Uterus (tissue), 2 donors: ENCODE results near the gene BRICD5.

Experiments used
- POLR2A ChIP-seq, 2 donors: fragments of 450-650 bp; IDR thresholded peaks; one replicate each; pipeline ENCODE4 v1.6.1; 2016; ENCODE audit warnings: antibody characterized with exemption in 2 of 2, mild to moderate bottlenecking in 1 of 2, moderate library complexity in 1 of 2
- TF ChIP-seq, protein P1 (sequence below), 4 experiments: fragments of 200-600 bp in 2 of 4; fragments of 450-650 bp in 2 of 4; sonication (generic) in 2 of 4; IDR thresholded peaks; one replicate each; pipeline ENCODE4 v1.5.1; 2016 to 2019; ENCODE audit warnings: antibody characterized with exemption in 4 of 4, mild to moderate bottlenecking in 2 of 4, moderate library complexity in 1 of 4

DNA sequence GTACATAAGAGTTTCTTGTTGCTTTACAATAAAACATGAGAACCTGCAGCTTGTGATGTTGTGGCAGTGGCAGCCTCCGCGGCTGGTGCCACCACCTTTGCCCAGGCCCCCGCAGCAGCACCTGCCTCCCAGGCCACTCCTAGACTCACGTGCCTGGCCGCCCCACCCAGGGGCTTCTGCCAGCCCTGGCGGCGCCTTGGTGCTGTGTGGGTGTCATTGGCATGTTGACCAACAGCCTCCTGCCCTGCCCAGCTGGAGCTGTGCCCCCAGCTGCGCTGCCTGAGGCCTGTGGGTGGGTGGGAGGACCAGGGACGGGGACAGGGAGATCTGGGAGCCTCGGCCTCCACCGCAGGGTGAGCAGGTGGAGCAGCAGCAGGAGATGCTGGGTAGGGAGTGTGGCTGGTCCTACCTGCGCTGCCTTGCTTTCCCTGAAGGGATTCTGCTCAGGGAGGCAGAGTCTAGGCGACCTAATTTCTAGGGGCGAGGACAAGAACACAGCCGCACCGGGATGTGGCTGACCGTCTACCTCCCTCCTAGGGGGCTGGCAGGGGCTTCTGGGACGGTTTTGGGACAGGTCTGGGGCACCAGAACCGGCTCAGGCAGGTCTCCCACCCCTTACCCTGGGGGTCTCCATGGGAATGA lies 25.2 kb upstream of the BRICD5 start:
- TF ChIP-seq, protein P1, sequence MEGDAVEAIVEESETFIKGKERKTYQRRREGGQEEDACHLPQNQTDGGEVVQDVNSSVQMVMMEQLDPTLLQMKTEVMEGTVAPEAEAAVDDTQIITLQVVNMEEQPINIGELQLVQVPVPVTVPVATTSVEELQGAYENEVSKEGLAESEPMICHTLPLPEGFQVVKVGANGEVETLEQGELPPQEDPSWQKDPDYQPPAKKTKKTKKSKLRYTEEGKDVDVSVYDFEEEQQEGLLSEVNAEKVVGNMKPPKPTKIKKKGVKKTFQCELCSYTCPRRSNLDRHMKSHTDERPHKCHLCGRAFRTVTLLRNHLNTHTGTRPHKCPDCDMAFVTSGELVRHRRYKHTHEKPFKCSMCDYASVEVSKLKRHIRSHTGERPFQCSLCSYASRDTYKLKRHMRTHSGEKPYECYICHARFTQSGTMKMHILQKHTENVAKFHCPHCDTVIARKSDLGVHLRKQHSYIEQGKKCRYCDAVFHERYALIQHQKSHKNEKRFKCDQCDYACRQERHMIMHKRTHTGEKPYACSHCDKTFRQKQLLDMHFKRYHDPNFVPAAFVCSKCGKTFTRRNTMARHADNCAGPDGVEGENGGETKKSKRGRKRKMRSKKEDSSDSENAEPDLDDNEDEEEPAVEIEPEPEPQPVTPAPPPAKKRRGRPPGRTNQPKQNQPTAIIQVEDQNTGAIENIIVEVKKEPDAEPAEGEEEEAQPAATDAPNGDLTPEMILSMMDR (IDR thresholded peaks at IDR 0.05) = no peak
- no peak for TF ChIP-seq POLR2A (IDR thresholded peaks at IDR 0.05)
